Superior temporal gyrus (tissue), 1 donor: ENCODE data around the gene ICOSLG.
"Not testable (repeated sequence)": the region's sequence is repeated elsewhere in the genome, so short reads cannot be mapped to it uniquely, and the experiment has no call there.

ENCODE experiments used
- DNase-seq: peaks from one replicate; pipeline ENCODE4 v3.0.0-alpha.2; 2016; ENCODE audit errors: extremely low spot score

ICOSLG gene

DNA sequence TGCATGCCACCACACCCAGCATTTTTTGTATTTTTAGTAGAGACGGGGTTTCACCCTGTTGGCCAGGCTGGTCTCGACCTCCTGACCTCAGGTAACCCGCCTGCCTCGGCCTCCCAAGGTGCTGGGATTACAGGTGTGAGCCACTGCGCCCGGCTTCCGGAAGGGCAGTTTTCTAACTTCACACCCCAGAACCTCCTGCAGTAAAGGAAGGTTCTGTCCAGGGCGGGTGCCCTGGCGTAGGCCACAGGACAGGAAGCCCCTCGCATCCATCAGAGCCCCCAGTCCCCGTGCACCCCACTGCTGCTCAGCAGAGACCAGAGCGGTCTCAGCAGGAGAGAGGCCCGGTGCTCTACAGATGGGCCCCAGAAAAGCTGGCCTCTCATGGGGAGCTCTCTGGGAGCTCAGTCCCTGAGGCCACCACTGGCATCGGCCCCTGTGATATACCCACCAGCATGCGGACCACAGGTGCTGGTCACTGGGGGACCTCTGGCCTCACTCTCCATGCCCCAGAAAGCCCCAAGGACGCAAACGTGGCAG lies 25.1 kb upstream of the ICOSLG start:
- no peak for DNase-seq

DNA sequence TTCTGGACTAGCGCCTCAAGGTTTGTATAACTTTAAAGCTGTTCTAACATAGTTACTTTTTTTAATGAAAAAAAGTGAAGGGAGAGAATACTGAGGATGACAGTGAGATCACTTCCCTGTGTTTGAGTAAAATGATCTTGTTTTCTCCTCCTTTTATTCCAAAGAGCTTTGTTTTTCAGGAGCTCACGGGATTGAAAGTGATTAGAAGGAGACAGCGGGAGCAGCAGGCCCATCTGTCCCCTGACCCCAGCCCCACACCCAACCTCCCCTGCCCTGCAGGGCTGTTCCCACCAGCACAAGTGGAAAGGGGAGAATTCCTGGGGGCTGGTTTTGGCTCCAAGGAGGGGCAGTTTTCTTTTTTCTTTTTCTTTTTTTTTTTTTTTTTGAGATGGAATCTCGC lies 23.0 kb upstream of the ICOSLG start:
- DNase-seq, result no peak

DNA sequence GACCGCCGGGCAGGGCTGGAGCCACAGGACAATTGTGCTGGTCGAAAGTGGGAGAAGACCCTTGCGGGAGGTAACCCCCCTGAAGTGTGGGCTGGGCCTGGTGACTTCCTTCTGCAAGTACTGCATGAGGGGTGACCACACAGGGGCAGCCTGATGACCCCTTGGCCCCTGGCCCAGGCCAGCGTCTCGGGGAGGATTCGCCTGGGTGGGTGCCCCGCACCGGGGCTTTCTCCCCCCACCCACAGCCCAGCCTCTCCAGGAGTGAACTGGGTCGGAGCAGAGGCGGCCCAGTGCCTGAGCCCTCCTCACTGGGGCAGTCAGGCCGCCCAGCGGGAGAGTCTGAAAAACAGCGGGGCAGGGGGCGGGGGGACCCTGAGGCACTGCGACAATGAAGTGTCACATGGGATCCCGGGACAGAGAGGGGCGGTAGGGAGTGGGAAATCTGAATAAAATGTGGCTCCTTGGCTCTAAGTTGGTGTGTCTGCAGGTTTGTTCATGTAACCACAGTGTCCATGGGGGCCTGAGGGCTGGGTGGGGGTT lies 22.5 kb upstream of the ICOSLG start:
- no peak for DNase-seq

DNA sequence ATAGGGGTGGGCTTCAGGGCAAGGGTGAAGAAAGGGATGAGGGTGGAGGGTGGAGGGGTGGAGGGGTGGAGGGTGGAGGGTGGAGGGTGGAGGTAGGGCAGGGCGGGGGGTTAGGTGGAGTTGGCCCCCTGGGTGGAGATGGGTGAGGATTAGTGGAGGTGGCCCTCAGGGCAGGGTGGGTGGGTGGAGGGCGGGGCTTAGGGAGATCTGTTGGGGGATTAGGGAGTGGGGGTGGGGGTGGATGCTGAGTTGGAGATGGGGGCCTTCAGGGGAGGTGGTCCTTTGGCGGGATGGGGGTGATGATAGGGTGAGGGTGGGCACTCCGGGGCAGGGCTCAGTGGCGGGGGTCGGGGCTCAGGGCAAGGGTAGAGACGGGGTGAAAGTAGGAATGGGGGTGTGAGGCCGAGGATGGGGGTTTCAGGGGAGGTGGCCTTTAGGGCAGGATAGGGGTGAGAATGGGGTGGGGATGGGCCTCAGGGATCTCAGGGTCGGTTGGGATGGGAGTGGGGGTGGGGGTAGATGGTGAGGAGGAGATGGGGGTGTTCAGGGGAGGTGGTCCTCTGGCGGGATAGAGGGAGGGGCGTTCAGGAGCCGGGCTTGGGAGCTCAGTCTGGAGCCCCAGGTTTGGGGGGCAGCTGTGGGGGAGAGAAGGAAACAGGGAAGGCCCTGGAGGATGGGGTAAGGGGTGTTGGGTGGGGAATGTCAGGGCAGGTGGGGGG lies 21.8 kb upstream of the ICOSLG start:
- no peak for DNase-seq

DNA sequence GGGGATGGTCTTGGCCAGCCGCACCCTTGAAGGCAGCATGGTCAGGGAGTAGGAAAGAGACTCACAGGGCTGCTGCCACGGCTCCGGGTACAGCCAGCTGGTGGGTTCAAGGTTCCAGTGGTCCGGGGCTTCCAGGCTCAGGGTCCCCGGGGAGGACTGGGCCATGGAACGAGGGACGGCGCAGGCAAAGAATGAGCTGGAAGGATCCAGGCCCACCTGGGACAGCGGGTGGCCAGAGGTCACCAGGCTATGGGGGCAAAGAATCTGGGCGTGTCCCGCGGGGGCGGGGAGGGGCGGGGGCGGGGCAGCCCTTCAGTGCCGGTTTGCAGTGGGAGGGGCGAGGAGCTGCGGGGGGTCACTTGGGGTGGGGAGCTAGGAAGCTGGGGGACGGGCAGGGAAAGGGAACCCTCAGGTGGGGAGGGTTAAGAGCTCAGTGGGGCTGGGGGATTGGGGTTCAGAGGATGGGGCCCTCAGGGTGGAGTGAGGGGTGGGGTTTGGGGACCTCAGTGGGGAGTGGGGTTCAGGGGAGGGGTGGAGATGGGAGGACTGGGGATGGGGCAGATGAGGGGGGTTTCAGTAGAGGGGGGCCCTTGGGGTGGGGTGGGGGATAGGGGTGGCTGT lies 21.0 kb upstream of the ICOSLG start, which contains the start of gene DNMT3L:
TSS of gene DNMT3L (minus strand) at position 223 of the 621 bp plus-strand sequence. CDS start 638 bp downstream, outside the sequence.
- no peak for DNase-seq

DNA sequence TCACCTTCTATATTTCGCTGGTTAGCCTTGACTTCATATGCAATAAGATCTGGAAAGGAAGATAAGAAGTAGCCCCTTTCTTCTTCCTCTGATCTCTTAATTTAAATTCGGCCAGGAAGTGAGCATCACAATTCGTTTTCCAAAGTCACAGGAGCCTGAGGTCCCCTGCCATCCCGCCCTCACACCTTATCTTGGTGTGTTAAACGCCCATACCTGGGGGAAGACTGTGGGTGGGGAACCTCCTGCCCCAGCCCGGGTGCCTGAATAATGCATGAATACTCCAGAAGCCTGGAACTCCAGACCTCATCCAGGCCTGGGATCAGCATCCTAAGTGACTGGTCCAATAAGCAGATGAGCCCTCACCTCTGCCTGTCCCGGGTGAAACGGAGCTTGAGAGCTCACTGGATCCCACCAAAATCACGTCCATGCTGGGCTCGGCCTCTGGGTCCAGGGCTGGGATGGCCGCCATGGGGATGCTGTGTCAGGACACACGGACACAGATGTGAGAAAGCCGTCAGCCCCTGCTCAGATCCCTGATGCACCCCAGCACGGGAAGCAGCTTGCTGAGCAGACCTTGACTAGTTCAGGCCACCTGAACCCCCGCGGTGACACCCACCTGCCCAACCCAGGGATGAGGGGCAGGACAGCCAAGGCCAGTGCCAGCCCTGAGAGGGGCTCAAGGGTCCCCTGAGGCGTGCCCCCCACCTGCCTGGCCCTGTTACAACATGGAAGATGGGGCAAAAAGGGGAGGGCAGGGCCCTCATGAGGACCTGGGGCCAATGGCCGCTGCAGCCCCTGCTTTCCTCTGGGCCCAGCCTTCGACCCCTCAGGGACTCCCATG lies 20.3 kb upstream of the ICOSLG start:
- DNase-seq, result no peak

DNA sequence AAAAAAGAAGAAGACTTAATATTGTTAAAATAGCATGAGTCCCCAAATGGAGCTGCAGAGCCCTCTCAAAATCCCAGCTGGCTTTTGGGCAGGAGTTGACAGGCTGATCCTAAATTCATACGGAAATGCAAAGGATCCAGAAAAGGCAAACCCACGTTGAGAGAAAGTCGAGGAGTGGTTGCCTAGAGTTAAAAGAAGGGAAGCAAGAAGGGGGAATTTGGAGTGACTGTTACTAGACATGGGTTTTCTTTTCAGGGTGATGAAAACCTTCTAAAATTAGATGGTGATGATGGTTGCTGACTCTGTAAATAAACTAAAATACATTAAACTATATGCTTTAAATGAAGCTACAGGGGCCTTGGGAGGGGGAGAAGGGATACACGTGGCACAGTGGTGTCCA lies 19.3 kb upstream of the ICOSLG start:
- no peak for DNase-seq

DNA sequence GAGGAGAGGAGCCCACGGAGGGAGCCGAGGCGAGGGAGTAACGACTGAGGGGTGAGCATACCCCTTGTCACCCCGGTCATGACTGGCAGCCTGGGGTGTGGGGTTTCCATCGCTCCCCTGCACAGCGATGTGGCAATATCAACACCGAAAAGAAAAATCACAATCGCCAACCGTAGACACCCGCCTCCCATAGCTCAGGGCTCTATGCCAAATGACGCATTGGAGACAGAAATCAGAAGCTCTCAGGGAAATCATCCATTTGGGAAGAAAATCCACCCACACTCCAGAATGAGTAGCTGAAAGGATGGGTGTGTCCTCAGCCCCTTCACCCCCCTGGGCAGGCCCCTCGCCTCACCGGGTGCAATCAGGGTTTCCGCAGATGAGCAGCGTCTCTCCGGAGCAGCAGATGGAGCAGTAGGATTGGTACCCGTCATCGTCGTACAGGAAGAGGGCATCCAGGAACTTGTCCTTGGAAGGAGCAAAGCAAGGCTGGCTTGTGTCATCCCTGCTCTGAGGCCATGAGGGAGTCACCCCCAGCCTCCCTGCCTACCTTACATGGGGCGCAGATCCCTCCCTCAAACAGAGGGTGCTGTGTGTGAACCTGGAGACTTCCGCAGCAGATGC lies 18.5 kb upstream of the ICOSLG start:
- no peak for DNase-seq

DNA sequence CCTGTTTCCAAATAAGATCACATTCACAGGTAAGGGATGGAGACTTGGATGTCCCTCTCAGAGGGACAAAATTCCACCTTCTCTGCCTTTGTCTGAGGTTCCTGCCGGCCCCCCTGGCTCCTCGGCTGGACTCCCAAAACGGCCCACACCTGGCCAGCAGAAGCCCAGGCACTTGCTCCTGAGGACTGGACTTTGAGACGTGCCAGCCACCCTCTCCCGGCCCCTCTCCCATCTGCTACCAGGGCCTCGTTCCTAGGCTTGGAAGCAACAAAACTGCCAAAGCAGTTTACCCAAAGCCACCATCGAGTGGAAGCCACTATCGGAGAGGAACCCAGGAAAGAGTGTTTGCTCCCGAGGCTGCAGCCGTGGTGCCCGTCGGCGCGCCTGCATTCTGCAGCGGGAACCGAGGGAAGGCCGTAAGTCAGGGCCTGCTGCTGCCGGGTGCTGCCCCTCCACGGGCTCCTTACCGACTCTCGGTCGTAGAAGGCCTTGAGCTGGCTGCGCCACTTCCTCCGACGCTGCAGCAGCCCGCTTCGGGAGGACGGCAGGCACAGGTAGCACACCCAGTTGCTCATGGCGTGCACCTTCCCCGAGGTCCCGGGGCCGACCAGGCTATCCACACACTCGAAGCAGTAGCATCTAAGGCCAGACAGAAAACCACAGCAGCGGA lies 17.4 kb upstream of the ICOSLG start:
- DNase-seq, result no peak

DNA sequence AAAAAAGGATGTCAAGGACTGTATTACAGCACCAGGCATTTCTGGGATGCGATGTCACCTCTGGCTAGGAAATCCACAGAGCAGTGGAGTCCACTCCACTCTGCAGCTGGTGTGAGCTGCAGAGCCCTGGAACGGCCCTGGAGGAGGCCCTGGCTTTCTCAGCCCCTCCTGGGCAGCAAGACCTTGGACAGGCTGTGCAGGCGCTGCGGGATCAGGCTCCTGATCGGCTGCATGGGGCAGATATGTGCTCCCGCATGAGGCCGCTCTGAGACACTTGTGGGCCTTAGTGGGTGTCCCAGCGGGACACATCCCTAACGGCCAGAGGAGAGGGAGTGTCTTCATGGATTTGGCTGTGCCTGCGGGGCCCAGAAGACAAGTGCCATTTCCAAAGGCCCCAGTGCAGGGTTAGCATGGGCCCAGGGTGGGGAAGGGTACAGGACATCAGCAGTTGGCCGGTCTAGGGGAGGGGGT lies 14.8 kb upstream of the ICOSLG start:
- no peak for DNase-seq

DNA sequence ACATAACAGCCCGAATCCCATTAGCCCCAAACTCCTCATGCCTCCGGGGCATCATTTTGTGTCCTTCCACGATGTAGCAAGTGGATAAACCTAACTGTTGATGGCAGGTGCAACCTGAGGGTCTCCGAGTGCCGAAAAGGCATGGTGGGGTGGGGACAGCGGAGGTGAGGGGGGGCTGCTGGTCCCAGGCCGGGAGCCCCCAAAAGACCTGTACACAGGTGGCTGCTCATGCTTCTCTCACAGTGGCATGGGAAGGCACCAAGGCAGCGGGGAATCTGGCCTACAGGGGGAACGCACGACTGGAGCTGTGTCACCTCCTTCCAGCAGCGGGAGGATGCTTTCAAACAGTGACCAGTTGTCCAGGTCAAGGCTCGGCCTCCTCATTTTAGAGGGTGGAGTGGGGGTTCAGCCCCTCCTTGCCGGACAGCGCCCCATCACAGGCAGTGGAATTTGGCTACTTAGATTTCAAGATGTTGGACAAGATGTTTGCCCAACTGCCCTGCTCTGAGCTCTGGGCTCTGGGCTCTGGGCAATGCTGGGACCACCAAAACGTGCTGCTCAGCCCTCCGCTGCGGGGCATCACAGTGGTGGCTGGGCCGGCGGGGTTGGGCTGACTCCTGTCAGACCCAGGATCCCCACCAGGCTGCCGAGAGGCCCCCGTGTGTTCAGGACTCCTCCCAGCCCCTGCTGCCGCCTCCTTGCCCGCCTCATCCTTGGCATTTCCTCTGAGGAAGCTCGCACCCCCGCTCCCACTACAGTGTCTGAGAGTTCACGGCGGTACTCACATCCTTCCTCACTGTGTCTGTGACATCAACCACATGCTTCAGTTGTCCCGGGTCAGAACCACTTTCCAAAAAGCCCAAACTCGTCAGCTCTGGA lies 13.3 kb upstream of the ICOSLG start:
- DNase-seq, result no peak

DNA sequence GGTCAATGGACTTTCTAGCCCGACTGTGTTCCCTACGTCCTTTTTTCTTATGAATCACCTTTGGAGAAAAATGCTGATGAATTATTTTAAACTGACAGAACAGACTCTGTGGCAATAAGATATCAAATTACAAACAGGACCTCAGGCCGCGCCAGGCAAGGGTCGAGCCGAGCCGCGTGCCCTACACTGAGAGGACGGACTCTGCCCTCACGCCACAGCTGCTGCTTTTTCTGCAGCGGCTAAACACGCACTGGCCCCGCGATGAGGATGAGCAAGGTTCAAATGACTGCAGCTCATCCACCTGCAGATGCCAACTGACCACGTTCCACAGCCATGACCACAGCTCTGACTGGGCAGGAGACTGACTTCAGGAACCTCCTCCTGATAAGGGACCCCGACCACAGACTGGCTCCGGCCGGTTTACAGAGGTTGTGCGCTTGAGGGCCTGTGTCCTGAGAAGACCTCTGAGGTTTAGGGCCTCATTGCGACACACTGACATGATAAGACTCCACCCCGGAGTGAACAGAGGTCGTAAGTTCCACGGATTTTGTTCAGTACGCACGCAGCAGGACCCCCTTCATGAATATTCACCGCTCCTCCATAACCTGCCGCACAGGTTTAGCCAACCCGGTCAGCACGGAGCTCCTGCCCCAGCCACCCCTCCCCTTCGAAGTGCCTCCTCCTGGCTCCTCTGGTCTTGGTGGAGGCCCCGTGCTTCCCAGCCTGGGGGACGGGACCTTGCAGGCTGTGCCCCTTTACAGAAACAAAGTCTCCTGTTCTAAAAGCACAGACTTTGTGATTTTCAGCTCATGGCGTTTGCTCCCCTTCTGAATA lies 8.7 kb upstream of the ICOSLG start:
- DNase-seq, result not testable (repeated sequence)

DNA sequence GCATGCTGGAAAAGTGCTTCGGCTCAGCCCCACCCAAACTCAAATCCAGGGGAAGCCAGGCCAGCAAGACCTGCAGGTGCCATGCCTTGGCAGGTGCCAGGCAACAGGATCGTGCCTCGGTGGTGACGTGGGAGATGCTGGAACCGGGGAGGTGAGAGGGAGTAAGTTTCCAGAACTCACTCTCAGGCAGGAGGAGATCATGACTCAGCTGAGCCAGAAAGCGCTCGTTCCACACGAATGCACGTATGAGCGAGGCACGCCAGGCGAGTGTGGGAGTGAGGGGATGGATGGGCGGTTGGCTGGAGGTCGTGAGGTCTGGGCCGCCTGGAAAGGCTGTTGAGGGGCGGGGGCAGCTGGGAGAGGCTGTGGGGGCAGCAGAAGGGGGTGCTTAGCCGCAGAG lies 7.2 kb upstream of the ICOSLG start:
- DNase-seq, result not testable (repeated sequence)

DNA sequence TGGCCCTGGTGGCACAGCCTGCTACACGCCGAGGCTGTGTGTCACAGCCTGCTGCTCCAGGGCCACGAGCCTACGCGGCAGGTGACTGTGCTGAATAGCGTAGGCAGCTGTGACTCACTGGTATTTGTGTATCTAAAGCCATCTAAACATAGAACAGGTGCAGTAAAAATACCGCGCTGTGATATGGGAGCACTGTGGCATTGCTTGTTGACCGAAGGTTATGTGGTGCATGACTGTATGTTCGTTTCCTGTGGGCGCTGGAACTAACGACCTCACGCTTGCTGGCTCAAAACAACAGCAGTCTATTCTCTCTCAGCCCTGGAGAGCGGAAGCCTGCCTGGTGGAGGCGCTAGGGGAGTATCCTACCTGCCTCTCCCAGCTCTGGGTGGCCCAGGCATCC lies 3.2 kb upstream of the ICOSLG start:
- DNase-seq, result not testable (repeated sequence)

DNA sequence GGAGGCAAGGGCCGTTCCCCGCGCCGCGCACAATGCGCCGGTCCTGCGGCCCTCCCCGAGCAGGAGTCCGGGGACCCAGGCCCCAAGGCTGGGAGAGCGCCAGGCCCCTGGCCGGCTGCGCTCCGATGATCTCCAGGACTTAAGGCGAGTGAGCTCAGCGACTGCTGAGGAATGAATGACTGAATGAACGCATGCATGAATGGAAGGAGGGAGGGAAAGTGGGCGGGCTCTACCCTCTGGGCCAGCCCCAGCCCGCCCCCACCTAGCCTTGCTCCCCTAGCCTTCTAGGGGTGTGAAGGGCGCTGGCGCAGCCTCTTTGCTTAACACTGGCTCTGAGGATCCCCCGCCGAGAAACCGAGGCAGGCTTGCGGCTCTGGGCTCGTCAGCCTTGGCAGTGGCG lies 538 bp upstream of the ICOSLG start:
- not testable (repeated sequence) for DNase-seq

DNA sequence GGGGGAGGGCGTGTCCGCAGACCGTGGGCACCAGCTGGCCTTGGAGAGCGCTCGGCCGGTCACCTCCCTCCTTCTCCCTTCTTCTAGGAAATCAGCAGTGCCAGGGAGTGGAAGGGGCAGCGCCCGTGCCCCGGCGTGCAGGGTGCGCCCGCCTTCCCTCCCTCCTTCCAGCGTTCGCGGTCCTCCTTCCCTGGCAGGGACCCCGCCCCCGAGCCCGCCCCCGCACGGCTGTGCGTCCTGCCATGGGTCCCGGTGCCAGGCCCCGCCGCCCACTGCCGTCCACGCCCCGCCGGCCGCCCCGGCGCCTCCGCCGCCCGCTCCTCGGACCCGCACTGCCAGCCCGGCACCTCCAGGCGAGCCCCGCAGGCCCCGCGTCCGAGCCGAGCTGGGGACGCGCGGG lies 390 bp downstream of the ICOSLG start:
- DNase-seq, result not testable (repeated sequence)

DNA sequence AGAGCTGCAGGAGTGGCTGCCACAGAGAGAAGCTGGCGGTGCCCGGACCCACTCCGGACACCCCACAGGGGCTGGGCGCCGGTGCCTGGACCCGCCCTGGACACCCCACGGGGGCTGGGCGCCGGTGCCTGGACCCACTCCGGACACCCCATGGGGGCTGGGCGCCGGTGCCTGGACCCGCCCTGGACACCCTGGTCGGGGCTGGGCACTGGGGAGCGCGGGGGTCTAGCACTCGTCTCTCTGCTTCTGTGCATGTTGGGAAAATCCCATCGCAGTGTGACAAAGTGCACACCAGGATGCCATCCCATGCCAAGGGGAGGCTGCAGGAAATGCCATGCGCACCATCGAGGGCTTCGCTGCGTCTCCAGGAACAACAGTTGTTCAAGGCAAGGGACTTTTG lies 11.2 kb downstream of the ICOSLG start:
- not testable (repeated sequence) for DNase-seq

DNA sequence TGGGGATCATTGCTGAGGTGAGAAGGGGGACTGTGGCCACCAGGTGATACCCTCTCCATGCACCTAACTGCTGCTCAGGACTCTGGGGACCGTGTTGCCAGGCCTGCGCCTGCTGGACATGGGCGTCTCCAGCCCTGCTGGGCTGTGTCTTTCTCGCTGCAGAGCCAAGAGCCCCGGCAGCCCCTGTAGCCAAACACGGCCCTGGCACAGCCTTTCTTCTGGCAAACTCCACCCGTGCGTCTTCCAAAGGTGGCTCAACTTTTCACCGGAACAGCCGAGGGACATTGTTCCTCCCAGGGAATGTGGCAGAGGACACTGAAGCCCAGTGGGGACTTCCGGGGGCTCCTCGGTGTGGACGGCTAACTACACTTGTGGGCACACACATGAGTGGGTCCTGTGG lies 12.6 kb downstream of the ICOSLG start:
- not testable (repeated sequence) for DNase-seq

DNA sequence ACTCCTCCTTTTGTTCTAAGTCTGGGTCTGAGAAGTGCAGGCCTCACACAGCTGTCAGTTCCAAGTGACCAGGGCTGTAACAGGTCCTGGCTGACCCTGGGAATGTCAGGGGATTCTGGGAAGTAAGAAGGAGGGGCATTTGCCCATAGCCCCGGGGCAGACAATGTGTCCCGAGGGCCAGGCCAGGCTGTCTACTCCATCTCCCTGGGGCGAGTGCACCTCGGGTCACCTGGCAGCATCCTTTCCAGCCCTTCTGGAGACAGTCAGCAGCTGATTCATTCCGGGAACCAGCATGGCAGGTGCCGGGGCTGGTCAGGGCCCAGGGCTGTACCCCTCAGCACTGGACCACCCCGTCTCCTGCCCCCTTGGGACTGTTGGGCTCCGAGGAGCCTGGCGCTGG lies 13.1 kb downstream of the ICOSLG start:
- not testable (repeated sequence) for DNase-seq
